HG03108 (cell line): Measurements from ENCODE around the gene DAAM1.

Experiments
- ATAC-seq: cut with Tn5 transposase; IDR thresholded peaks from one replicate; pipeline ENCODE4 v1.9.1; 2021; ENCODE audit warnings: moderate library complexity; ENCODE audit not compliant: unreplicated experiment

Gene DAAM1

DNA sequence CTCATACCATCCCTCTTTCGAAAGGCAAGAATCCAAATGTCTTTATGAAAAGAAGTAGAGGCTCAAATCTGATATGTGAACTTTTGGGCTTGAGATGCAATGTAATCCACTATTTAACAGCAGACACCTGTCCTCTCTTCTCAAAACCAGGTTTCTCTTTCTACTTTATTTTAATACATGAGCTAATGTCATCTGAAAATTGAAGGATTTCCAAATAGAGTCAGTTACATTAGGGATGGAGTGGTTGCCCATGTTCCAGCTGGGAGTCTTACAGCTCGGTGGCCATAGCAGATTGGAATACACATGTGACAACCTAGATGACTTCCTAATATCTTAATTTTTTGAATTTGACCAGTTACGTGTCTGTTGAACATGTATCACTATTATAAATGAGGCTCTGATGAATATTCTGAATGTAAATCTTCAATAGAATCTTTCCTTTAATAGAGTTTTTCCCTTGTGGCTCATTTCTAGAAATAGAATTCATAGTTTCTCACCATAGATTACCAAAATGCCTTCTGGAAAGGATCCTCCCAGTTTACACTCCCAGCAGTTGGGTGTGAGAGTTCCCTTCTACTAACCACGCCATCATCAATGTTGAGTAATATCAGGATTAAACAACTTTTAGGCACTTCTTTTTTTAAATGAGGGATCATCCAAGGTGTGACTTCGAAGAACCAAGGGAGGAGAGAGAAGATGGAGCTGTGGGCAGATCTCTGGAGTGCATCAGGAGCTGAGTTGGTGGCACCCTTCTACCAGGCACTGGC lies 227.6 kb downstream of the DAAM1 start:
- ATAC-seq, result no peak

DNA sequence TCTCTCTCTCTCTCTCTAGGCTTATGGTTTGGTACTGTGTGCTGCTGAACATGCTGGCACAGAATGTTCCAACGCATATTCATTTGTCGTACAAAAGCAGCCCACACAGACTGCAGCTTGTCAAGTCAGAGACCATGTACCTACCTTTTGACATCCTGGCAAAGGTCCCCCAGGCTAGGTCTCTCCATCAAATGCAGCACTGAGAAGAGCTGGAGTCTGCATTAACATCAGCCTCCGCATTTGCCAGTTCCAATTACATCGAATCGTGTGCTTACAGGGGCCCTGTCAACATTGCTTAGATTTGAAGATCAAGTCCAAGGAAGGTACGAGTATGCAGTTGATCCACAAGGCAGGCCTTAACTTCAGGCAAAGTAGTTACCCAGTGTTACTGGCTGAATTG lies 228.8 kb downstream of the DAAM1 start:
- no peak for ATAC-seq

DNA sequence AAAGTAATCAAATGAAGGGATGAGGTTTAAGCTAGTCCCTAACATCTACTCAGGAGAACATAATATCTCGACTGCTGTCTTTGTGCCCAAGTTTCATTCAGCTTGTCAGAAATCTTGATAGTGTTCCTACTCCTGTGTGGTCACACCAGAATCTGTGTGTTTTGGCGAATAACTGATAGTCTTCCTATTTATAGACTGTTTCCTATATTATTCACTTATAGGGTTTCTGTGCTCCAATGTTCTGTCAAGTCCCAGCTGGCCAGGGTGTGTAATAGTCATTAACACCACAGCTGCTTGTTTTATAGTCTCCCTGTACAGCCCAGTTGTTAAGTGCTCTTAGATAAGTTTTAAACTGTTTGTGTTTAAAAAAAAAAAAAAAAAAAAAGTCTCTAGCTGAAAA lies 230.8 kb downstream of the DAAM1 start:
- no peak for ATAC-seq
